Measurements from ENCODE around the gene CITED1.

- TF ChIP-seq, protein P1, sequence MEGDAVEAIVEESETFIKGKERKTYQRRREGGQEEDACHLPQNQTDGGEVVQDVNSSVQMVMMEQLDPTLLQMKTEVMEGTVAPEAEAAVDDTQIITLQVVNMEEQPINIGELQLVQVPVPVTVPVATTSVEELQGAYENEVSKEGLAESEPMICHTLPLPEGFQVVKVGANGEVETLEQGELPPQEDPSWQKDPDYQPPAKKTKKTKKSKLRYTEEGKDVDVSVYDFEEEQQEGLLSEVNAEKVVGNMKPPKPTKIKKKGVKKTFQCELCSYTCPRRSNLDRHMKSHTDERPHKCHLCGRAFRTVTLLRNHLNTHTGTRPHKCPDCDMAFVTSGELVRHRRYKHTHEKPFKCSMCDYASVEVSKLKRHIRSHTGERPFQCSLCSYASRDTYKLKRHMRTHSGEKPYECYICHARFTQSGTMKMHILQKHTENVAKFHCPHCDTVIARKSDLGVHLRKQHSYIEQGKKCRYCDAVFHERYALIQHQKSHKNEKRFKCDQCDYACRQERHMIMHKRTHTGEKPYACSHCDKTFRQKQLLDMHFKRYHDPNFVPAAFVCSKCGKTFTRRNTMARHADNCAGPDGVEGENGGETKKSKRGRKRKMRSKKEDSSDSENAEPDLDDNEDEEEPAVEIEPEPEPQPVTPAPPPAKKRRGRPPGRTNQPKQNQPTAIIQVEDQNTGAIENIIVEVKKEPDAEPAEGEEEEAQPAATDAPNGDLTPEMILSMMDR (conservative IDR thresholded peaks at IDR 0.05; ENCODE audit: low read length) = no peak
- no peak for TF ChIP-seq EZH2phosphoT487 (IDR thresholded peaks at IDR 0.05; ENCODE audit: borderline replicate concordance)
Observed at GRCh38 chrX:72253686-72254085, 52.0 kb downstream of the CITED1 start.

Measured in Loucy (cell line).